NB4 (cell line): ENCODE data around the gene SRGAP1.

Experiments used
- DNase-seq: peaks from one replicate; pipeline ENCODE4 v3.0.0; 2010; ENCODE audit warnings: low read depth
- H3K4me3 ChIP-seq: one replicate; pipeline ENCODE4 v1.5.1; 2011; ENCODE audit warnings: mild to moderate bottlenecking, low read depth, low read length, moderate library complexity
- MAX ChIP-seq: IDR thresholded peaks from 2 replicates; pipeline ENCODE4 v1.6.1; 2011; ENCODE audit warnings: low read depth, low read length
- MYC ChIP-seq: IDR thresholded peaks from 2 replicates; pipeline ENCODE4 v1.6.1; 2011; ENCODE audit warnings: low read depth, low read length
- POLR2A ChIP-seq: IDR thresholded peaks from 2 replicates; pipeline ENCODE4 v1.6.1; 2011; ENCODE audit warnings: mild to moderate bottlenecking; ENCODE audit not compliant: insufficient read length; ENCODE audit errors: extremely low read depth
- TF ChIP-seq, protein P1 (sequence below): IDR thresholded peaks from one replicate; pipeline ENCODE4 v1.5.1; 2012; ENCODE audit warnings: low read depth, low read length

SRGAP1 gene

DNA sequence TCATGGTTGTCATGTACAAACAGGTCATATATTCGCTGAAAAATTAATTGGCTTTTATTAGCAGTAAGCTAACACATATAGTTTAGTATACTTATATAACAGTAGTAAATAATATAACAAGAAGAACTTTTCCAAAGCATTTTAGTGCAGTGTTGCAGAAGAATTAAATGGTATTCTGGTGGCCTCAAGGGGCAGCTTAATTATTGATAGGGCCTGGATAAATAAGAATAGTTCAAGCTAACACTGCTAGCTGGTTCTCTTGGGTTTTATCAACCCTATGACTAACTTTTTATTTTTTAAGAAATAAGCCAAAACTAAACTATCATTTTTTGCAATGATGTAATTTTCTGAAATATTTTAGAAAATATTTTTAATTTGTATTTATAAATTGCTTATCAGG lies 152.1 kb downstream of the SRGAP1 start:
- H3K4me3 ChIP-seq: no peak overlapping the region
- TF ChIP-seq MYC: no peak
- TF ChIP-seq MAX: no peak
- TF ChIP-seq, protein P1, sequence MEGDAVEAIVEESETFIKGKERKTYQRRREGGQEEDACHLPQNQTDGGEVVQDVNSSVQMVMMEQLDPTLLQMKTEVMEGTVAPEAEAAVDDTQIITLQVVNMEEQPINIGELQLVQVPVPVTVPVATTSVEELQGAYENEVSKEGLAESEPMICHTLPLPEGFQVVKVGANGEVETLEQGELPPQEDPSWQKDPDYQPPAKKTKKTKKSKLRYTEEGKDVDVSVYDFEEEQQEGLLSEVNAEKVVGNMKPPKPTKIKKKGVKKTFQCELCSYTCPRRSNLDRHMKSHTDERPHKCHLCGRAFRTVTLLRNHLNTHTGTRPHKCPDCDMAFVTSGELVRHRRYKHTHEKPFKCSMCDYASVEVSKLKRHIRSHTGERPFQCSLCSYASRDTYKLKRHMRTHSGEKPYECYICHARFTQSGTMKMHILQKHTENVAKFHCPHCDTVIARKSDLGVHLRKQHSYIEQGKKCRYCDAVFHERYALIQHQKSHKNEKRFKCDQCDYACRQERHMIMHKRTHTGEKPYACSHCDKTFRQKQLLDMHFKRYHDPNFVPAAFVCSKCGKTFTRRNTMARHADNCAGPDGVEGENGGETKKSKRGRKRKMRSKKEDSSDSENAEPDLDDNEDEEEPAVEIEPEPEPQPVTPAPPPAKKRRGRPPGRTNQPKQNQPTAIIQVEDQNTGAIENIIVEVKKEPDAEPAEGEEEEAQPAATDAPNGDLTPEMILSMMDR: no peak
- TF ChIP-seq POLR2A: no peak
- DNase-seq: no peak

DNA sequence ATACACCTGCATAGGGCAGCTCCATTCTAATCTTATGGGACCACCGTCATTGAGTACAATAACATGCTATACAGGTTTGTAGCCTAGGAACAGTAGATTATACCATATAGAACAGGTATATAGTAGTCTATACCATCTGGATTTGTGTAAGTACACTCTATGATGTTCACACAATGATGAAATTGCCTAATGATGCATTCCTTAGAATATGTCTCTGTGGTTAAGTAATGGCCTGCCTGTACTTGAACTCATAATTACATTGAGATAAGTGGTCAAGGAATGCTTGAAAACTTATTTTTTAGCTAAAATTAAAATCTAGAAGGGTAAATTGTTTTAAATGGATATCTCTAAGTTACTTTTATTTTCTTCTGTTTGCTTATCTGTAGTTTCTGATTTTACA lies 152.7 kb downstream of the SRGAP1 start:
- no peak overlapping the region for H3K4me3 ChIP-seq
- DNase-seq: no peak
- TF ChIP-seq MYC (no peak), MAX (no peak), POLR2A (no peak)
- TF ChIP-seq, protein P1: no peak

DNA sequence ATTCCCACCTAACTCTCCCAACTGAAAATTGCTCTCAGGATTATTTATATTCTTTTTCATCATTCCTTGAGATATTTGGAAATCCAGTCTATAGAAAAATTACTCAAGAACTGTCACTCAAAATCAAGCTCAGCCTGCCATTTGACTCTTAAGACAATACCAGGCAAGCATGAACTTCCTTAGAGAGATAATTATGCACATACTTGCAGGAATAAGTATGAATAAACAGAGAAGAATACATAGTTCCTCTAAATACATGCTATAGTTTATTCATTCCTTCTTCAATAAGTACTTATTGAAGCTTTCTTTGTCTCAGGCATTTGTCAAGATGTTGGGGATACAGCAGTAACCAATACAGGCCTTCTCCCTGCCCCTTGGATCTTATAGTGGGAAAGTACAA lies 154.1 kb downstream of the SRGAP1 start:
- H3K4me3 ChIP-seq: no peak overlapping the region
- DNase-seq: no peak
- TF ChIP-seq MYC: no peak
- TF ChIP-seq MAX: no peak
- TF ChIP-seq, protein P1: no peak
- TF ChIP-seq POLR2A: no peak

DNA sequence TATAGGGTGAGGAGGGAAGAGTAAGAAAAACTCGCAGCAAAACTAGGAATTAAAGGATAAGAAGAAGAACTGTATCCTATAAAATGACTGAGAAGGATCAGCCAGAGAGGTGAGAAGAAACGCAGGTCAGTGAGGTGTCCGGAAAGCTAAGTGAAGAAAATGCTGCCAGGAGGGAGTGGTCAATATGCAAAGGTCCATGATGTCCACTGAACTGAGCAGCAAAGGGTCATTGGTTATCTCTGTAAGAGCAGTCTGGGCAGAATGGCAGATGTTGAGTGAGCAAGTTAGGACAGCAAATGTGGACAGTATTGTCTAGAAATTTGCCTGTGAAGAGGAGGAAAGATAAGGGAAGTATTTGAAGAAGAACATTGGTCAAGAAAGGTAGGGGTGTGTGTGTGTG lies 155.4 kb downstream of the SRGAP1 start:
- TF ChIP-seq, protein P1: no peak
- TF ChIP-seq MYC: no peak
- no peak for TF ChIP-seq MAX
- TF ChIP-seq POLR2A: no peak
- DNase-seq: no peak
- no peak overlapping the region for H3K4me3 ChIP-seq

GRCh38 chr12:64001439-64001838 lies 156.9 kb downstream of the SRGAP1 start:
- no peak for DNase-seq
- no peak for TF ChIP-seq POLR2A
- no peak for TF ChIP-seq MAX
- TF ChIP-seq MYC: no peak
- TF ChIP-seq, protein P1: no peak
- no peak overlapping the region for H3K4me3 ChIP-seq

DNA sequence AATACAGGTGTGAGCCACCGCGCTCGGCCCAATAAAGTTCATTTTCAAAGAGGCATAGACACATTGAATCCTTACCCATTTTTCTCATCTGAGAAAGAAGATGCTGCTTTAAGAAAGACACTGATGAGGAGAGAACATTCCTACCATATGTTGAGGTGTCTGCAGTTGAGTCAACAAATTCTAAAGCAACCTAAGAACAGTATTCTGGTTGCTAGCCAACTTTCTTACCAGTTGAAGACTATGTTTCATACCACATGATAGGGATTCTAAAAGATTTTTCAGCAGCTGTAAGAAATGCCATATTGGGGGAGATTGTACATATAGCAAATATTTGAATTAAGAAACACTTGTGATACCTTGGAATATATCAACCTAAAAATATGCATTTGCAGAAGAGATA lies 160.1 kb downstream of the SRGAP1 start:
- DNase-seq: no peak
- TF ChIP-seq, protein P1: no peak
- no peak overlapping the region for H3K4me3 ChIP-seq
